HL-60 (cell line): ENCODE measurements around the gene RUNX1.

Experiments
- CTCF ChIP-seq: IDR thresholded peaks from one replicate; pipeline ENCODE4 v1.5.1; 2011; ENCODE audit warnings: low read length, control low read depth, inconsistent platforms; ENCODE audit not compliant: insufficient read depth
- GABPA ChIP-seq: IDR thresholded peaks from 2 replicates; pipeline ENCODE4 v1.6.1; 2012; ENCODE audit warnings: low read depth
- POLR2AphosphoS5 ChIP-seq: IDR thresholded peaks from 2 replicates; pipeline ENCODE4 v1.6.1; 2012; ENCODE audit warnings: low read depth
- REST ChIP-seq: IDR thresholded peaks from 2 replicates; pipeline ENCODE4 v1.6.1; 2012; ENCODE audit warnings: low read depth; ENCODE audit not compliant: insufficient replicate concordance
- SPI1 ChIP-seq: IDR thresholded peaks from 2 replicates; pipeline ENCODE4 v1.6.1; 2012; ENCODE audit warnings: low read depth, mild to moderate bottlenecking, borderline replicate concordance

GRCh38 chr21:34949030-34949429 is 100.1 kb downstream of the RUNX1 start:
- TF ChIP-seq GABPA (no peak), CTCF (no peak), POLR2AphosphoS5 (no peak), REST (no peak), SPI1 (no peak)
